G401.6 (cell line): Measurements from ENCODE around the gene TBC1D14.

Experiments
- FAIRE-seq: peaks from 2 replicates; lab custom pipeline; 2012; peaks lifted over from hg19 to GRCh38; lab: Jason Lieb, UNC

Gene TBC1D14

DNA sequence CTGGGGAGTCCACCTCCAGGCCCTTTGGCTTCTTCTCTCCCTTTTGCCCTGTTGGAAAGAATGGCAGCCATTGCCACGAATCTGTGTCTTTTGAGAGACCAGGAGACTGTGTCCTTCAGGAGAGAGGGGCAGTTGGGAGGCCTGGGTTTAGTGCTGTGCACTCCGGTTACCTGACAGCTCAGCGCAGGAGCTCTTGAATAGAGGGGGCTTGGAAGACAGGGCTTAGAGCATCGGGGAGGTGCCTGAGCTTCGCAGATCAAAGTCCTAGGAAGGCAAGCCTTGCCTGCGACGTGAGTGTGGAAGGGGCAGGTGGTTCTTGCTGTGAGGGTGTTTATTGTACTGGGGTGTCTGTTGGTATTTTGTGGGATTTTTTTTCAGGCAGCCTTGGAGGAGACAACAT lies 91.6 kb downstream of the TBC1D14 start:
- FAIRE-seq = no peak

DNA sequence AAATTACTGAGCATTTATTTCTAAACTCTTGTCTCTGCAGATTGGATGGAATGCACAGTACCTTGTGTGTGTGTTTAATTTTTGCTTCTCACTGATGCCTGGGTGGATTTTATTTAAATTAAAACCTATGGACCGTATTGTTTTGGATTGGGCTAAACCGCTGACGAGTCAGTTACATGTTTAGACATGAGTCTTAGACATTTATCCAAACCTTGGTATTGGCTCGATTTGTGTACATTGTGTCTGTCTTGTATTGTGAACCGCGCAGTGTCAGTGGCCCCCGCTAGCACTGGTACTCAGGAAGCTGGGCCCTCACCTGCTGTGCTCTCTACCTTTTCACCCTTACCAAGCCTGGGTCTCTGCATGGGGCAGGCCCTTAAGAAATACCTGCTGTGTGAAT lies 92.7 kb downstream of the TBC1D14 start:
- no peak for FAIRE-seq

DNA sequence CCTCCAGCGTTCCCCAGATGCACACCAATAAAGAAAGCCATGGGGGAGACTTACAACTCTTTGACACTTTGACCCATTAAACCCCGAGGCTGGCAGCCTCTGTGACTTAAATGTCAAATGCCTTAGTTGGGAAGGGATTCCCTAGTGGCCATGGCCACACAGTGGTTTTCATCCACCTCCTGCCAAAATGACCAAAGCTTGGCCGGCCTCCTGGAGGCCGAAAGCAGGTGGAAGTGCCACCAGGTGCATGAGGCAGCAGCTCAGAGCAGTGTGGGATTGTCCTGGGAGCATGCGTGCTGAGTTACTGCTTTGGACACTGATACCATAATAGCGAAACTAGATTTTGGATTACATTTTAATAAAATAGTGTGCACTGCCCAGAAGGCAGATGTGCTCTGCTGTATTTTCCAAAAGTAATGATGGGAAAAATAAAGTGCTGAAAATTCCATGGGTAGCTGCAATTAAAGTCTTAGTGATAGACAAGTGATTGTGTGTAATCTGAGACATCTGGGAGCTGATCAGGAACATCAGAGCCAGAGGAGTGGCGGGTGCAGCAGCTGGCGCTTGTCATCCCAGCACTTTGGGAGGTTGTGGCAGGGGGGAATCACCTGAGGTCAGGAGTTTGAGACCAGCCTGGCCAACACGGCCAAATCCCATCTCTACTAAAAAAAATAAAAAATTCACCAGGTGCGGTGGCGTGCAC lies 93.7 kb downstream of the TBC1D14 start:
- FAIRE-seq = no peak

GRCh38 chr4:7003879-7004240 lies 94.2 kb downstream of the TBC1D14 start:
- FAIRE-seq = no peak

DNA sequence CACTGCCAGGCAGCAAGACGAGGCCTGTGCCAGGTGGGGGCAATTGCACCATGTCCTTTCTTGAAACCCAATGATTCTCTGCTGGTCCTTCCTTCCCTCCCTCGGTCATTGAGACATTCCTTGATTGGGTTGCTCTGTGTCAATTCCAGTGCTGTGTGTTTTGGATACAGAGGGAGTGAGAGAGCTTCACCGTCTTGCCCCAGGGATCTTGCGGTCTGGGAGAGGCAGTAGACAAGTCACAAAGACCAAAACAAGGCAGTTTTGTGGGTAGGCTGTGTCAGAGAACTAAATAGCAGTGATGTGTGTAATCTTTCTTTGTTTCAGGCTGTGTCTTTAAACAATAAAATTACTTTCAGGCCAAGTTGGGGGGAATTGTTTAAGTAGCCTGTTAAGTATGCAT lies 94.7 kb downstream of the TBC1D14 start:
- no peak for FAIRE-seq

DNA sequence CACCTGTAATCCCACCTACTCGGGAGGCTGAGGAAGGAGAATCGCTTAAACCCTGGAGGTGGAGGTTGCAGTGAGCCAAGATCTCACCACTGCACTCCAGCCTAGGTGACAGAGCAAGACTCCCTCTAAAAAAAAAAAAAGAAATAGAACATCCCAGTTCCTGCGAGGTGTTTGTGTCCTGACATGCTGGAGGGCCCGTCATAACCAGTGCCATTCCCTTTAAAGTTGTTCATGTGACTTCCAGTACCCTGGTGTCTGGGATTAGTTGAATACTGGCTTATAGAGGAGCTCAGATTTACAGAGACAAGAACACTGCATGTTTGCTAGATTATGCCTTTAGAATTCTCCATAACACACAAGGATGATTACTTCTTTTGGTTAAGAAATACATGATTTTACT lies 95.9 kb downstream of the TBC1D14 start:
- FAIRE-seq = no peak

DNA sequence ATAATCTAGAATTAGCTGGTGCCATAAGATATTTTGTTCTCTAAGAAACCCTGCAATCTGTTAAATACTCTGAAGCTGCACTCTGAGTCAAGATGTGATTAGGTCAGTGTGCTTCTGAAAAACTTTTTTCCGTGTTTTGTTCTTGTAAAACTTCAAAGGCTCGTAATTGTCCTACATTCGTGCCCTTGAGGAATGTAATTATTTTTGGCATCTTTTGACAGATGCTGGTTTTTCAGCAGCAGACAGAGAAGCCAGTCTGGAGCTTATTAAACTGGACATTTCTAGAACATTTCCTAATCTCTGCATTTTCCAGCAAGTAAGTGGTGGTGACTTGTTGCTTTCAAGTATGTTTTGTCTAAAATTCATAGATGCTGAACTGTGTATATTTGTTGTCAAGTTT lies 96.8 kb downstream of the TBC1D14 start:
- no peak for FAIRE-seq

- no peak for FAIRE-seq
These were observed 97.7 kb downstream of the TBC1D14 start for GRCh38 chr4:7007142-7007907.

DNA sequence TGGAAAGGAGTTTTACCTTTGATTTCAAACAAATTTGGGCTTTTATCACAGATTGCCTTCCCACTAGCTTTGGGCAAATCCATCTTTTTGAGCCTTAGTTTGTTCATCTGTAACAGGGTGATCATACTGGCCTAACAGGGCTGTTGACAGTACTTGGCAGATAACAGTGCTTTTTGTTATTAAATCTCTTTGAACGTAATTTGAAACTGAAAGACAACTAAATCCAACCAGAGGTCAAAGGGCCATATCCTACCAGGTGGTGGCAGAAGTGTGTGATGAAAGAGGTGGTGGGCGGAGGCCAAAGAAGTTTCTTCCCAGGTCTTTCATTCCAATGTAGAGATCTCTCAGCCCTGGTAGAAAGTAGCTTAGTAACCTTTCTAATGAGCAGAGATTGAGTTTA lies 98.3 kb downstream of the TBC1D14 start:
- no peak for FAIRE-seq

DNA sequence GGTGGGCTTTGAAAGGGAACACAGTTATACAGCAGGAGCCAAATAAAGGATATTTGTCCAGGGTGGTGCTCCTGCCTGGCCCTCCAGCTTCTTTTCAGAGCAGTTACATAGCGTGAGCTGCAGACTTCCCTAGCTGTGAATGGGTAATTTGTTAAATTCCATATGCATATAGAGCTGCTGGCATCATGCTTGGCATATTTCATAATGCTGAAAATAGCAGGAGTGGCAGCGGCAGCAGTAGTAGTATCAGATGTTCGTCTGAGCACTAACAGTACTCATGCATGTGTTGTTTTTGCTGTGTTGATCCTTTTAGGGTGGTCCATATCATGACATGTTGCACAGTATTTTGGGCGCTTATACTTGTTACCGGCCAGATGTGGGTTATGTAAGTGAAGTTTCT lies 99.9 kb downstream of the TBC1D14 start:
- FAIRE-seq = no peak

DNA sequence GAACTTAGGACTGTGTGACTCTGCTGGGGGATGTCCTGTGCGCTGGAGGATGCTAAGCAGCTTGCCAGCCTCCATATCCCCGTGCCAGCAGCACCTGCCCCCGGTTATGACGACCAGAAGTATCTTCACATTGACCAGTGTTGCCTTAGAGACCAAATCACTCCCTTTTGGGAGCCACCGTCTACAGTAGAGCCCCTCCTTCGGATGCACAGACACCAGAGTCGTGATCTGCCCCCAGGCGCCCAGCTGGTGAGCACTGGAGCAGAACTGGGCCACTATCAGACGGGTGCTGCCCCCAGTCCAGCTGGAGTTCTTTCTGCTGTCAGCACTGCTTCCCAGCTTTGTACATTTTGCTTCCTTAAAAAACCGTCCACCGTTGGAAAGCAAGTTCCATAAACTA lies 103.5 kb downstream of the TBC1D14 start:
- FAIRE-seq = no peak

DNA sequence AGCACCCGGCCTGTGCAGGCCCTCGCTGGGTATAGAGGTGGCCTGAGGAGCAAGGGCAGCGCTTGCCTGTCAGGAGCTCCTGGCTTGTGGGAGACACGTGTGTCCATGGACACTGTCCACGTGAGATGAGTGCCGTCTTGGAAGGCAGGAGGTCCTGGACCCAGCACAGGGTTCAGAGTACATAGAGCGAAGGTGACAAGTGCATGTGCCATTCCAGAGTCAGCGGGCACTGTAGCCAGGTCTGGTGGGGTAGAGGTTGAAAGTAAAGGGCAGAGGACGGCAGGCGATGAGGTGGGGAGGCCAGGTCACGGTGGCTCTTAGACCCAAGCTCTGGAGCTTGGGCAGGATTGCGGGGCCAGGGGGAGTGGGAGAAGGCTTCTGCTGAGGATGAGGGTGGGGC lies 105.2 kb downstream of the TBC1D14 start:
- FAIRE-seq = no peak

DNA sequence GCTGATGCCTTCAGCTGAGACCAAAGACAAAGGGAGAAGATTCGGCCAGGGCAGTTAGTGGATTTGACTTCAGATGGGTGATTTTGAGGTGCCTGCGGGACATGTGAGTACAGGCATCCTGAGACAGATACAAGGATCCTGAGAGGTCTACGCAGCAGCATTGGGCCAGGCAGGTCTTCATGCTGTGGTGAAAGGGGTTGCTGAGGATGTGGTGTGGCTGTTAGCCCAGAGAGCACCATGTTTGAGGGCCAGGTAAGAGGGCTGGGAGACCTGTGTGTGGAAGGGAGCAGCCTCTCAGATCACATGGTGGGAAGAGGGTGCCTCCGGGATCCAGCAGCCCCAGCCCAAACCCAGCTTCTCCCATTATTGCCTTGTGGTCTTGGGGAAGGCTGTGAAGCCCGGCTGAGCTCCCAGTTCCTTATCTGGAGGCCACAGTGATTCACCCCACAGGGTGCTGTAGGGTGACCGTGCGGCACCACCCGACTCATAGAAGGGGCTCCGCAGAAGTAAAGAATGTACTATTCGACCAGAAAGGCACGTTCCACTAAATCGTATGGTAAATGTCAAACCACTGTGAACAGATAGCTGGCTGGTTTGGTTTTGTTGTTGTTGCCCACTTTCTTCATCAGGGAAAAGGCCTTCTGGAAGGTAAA lies 105.9 kb downstream of the TBC1D14 start:
- FAIRE-seq = no peak

GRCh38 chr4:7016086-7016485 lies 106.5 kb downstream of the TBC1D14 start:
- FAIRE-seq = no peak

DNA sequence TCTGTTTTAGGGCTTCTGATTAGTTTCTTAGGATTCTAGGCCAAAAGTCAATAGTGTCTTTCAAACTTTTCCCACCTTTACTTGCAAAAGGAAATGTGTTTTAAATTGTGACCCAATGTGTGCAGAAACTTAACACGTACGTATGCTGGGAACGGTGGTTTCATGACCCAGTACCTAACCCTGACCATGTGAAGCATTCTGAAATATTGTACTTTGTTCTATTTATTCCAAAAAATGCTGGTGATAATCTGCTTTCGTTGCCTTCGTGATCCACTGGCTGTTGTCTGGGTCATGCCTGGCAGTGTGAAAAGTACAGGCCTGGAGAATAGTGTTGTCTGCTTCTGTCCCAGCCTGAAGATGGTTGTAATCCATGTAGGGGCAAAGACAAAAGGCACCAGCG lies 106.9 kb downstream of the TBC1D14 start:
- no peak for FAIRE-seq

- no peak for FAIRE-seq
These were observed 107.9 kb downstream of the TBC1D14 start for GRCh38 chr4:7017446-7018048.

- FAIRE-seq = no peak
These were observed 108.7 kb downstream of the TBC1D14 start for GRCh38 chr4:7018281-7018680.

GRCh38 chr4:7019367-7019766 lies 109.7 kb downstream of the TBC1D14 start:
- no peak for FAIRE-seq

DNA sequence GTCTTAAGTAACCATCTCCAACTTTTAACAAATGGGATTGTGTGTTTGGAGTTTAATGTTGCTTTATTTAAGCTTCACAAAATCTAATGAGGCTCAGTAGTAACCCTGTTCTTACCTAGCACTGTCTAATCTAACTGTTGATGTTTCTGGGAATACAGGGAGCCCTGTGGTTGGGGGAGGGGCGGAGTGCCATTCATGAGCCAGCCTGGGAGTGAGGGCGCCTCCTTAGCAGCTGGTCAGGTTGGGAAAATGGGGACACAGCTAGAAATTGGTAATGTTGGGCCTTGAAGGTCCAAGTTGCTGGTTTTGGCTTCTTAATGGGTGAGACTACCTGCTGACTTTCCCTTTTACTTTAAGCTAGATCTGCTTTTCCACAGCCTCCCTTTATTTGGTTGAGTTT lies 110.7 kb downstream of the TBC1D14 start:
- no peak for FAIRE-seq

- FAIRE-seq = no peak
These were observed 111.2 kb downstream of the TBC1D14 start for GRCh38 chr4:7020856-7021255.

GRCh38 chr4:7021355-7021754 lies 111.7 kb downstream of the TBC1D14 start:
- FAIRE-seq = no peak

- FAIRE-seq = no peak
These were observed 112.5 kb downstream of the TBC1D14 start for GRCh38 chr4:7021930-7022664.

- FAIRE-seq = no peak
These were observed 113.9 kb downstream of the TBC1D14 start for GRCh38 chr4:7023486-7023885.
